Activated CD8-positive, alpha-beta memory T cell treated with anti-CD3 and anti-CD28 coated beads for 48 hours (primary cell): ENCODE data around the gene MTX3.

ENCODE experiments used
- DNase-seq, 3 experiments: peaks; one replicate each; pipeline ENCODE4 v3.0.0-alpha.2; 2020; ENCODE audit warnings: low read depth in 2 of 3, low spot score in 2 of 3

MTX3 gene

DNA sequence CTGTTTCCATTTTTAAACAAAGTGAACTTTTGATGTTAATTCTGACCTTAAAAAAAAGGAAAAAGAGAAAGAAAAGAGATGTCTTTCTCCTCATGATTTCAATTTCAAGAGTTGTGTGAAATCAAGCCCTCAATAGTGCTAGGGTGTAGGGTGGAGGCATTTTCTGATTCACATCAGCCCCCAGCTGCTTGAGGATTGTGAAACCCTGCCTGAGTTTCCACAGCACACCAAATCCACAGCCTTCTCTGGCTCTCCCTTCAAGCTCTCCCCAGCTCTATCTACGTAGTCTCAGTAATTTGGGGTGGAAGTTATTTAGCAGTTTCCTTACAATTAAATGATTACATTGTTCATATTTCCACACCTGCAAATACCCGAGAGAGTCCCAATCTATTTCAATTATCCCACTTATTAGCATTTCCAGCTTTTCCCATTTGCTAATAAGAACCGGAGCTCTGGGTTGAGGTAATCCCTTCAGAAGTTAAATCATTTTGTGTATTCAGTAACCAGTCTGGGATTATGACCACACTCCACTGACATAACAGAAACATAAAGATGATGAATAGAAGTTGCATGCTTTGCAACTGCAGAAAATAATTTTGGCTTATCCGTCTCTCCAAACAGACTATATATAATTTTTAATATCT, 54.9 kb downstream of the MTX3 start:
- no peak for DNase-seq

DNA sequence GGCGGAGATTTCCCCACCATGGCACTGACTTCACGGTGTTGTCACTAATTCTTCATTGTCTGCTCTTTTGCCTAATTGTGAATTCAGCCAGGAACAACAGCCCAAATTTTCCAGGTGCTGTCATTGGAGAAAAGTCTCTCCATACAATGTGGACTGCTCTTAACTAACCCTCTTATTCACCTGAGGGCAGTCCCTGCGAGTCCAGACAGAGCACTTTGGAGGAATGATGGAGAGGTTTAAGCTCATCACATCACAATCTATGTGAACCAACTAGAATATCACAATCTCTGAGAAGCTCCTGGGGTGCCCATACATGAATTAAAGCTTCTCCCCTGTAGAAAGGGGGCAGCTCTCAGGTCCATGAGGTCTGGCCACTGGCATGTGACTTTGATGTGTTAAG, 56.4 kb downstream of the MTX3 start:
- no peak for DNase-seq

DNA sequence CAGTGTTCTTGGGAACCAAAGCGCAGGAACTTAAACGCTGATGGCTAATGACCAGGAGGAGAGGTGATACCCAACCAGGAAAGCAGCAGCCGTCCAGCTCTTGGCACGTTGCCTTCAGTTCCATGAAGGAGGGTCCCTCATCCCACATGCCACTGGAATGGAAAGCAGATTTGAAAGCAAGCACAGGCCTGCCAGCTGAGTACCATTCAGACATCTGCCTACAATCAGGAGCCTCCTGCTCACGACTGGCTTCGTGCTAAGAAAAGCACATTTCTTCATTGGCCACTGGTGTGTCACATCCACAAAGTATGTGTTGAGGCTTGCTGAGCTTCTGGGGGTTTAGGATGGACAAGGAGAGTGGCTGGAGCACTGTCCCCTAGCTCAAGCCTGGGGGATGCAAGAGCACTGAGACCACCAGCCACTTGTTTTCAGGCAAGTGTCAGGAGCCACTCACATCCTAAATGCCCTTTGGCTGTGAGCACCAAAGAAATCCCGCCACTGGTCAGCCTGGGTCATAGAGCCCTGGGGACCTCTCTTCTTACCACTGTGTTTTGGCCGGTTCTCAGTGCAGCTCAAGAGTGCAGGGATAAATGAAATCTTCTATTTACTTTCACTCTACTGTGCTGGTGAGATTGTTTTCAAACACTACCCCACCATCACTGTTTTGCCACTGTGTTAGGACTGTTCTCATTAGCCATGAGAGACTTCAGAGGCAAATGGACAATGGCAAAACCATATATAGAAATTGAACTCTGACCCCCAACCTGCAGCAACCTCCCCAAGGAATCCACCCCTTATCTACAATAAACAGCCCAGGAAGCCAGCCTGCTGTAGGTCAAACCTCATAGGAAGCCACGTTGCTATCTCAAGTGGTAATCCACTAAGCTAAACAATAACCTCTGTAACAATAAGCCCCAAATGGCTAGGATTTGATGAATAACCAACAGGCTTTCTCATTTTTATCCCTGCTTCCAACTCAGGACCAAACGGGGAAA, 58.3 kb downstream of the MTX3 start:
- DNase-seq, result no peak

DNA sequence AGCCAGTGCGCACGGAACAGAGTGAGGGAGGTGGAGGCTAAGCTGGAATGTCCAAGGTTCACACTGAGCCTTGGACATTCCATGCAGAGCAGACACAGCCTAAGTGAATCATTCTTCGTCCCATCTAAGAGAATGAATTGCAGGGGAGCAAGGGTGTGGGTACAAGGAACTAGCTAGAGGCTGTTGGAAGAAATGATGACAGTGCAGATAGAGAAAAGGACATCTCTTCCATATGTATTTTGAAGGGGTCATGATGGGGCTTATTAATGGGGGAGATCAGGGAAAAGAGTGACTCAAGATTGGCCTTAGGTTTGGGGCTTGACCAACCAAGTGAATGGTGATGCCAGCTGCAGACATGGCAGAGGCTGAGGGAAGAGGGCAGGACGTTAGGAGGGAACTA, 59.2 kb downstream of the MTX3 start:
- no peak for DNase-seq

DNA sequence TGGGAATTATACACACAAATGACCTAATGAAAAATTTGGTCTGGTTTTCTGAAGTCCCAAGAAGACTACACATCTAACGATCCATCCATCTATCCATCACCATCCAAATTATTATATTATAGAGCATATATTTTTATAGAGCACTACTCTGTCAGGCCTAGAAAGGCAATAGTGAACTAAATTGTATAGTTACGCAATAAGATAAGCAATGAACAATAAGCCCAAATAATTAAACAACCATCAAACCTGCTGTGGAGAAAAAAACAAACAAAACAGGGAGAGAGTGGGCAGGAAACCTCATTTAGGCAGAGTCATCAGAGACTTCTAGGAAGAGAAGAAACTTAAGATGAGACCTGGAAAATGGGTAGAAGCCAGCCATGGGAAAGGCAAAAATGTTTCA, 59.7 kb downstream of the MTX3 start:
- no peak for DNase-seq

DNA sequence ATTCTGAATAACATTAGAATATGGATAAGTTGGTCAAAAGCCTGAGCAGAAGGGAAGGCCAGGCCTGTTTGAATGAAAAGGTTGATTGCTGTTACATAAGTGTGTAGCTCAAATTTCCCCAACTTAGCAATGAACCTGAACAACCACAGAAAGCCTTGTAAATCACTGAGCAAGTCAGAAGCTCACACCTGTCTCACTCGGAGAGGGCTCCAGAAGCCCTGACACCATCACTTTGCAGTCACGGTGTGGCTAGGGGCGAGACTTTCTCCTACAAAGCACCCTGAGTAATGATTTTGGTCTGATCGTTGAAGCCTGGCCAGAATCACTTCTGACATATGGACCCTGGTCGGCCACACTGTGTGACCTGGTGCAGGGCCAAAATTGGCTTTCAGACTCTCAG, 62.0 kb downstream of the MTX3 start:
- DNase-seq, result no peak
